Activated naive CD4-positive, alpha-beta T cell treated with anti-CD3 and anti-CD28 coated beads, Interleukin-2, amount 50 U/mL, for 16 hours (primary cell): ENCODE data around the gene TMX1.
A peak's percentile ranks its signal among the peaks of the same experiment; 100 is the strongest.

Source experiments
- DNase-seq: peaks from one replicate; pipeline ENCODE4 v3.0.0-alpha.2; 2020

TMX1 gene

GRCh38 chr14:51244591-51244990 is 4.5 kb downstream of the TMX1 start:
- no peak for DNase-seq

GRCh38 chr14:51246032-51246431 is 6.0 kb downstream of the TMX1 start:
- DNase-seq: no peak

DNA sequence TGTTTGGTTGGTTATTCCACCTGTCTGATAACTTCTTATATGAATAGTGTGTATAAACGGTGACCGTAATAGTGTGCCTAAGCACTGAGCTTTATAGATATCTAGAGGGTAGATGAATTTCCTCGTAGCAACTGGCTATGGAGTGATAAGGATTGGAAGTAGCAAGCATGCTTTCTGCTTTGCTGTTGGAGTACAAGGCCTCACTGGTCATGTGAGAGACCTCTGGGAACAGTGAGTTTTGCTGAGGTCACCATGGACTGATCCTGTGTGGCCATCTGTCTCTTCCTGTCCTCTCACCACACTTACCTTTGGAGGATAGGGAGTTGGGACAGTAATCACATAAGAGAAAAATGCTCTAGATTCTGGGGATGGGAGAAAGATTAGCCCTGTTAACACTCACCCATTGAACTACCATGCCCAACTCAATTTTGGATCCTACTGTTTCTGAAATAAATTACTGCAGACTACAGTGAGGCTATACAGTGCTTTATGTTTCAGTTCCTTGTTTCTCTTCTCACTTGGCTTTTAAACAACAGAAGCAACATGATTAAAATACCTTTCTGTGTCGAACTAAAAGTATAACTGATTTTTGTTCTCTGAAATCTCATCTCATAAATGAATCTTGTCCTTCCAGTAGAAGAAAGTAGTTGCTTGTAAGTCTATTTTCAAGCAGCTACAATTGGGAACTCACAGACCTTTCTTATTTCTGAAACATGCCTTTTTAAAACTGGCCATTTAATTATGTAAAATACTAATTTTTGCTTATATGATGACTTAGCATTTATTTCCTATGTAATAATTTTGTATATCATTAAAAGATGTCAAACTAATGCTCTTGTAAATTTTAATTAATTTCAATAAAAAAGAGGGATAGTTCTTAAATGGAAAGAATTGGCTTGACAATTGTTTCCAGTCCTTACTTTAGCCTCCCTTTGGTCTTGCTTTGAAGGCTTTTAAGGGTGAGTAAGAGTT is 8.3 kb downstream of the TMX1 start:
- no peak for DNase-seq

- no peak for DNase-seq
Measured at GRCh38 chr14:51251486-51251885, 11.4 kb downstream of the TMX1 start.

GRCh38 chr14:51253880-51254279 is 13.8 kb downstream of the TMX1 start:
- no peak for DNase-seq

GRCh38 chr14:51258280-51258679 is 18.2 kb downstream of the TMX1 start:
- no peak for DNase-seq

DNA sequence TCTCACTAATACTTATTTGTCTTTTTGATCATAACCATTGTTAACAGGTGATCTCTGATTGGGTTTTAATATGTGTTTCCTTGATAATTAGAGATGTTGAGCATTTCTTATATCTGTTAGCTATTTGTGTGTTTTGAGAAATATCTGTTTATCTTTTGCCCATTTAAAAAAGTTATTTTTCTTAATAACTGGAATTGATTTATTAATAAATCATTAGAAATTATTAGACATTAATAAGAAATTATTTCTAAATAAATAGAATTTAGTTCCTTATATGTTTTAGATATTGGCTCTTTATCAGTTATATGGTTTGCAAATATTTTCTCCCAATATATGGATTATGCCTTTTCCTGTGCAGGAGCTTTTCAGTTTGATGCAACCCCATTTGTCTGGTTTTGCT is 18.7 kb downstream of the TMX1 start:
- DNase-seq: no peak

DNA sequence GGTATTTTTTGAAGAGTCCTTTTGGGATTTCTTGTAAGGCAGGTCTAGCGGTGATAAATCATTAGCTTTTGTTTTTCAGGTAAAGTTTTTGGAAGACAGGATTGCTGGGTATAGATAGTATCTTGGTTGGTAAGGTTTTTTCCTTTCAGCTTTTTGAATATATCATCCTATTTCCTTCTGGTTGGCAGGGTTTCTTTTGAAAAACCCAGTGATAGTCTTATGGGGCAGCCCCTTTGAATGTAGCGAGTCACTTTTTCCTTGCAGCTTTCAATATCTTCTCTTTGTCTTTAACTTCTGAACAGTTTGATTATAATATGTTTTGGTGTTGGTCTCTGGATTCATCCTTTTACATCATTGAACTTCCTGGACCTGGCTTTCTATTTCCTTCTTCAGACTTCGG is 20.2 kb downstream of the TMX1 start:
- peak; percentile 12 for DNase-seq

DNA sequence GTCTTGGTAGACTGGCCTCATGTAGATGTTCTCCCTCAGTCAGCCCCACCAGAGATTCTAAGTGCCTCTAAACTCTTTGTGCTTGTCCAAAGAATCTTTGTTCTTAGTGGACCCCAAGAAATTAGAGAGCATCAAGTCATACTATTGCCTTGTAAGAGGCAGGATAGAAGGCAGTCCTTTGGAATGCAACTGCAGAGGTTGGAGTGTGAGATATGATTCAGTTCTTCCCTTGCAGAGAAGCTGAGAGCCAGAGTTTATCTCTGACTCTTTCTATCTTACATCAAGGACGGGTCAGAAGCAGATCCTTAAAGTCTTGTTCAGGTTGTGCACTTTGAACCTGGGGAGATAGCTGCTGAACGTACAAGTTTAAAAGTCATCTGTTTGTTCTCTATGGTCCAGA is 21.1 kb downstream of the TMX1 start:
- DNase-seq: no peak

DNA sequence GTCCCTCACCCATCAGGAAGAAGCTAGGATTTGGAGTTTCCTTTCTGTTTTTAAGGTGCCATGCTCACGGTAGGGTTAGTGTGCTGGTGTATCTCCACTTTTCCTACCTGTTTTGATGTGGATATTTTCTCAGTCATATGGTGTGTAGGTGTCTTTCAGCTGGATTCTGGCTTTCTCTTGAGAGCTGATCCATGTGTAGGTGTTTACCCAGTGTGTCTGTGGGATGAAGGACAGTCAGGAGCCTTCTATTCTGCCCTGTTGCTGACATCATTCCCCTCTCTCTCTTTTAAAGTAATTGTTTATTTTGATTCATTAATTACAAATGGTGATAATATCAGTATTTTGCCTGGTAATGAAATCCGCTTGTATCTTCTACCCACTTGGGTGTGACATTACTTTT is 22.8 kb downstream of the TMX1 start:
- no peak for DNase-seq

DNA sequence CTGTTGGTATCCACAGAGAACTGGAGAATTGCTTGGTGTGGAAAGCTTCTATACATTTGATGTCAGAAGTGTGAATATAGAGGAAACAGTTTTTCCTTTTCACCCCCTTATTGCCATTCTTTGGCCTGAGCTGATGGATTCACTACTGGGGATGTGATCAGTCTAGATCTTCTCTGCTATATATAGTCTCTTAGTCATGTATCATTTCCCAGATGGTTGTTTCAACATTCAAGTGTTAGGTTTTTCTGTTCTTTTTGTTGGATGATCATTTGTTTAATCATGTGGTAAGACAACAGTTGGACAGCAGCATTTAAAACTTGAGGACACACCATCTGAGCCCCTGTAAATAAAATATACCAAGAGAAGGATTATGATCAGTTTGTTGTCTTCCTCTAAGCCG is 29.6 kb downstream of the TMX1 start:
- no peak for DNase-seq

DNA sequence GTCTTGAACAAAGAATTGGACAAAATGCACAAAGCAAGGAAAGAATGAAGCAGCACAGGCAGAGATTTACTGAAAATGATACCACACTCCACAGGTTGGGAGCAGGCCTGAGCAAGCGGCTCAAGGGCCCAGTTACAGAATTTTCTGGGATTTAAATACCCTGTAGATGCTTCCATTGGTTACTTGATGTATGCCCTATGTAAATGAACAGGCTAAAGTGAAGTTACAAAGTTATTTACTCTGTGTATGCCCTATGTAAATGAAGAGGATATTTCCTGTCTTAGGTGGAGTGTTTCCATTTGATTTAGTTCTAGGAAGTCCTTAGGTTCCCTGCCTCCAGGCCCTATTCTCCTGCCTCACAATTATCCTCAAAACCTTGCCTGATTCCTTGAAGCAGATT is 36.6 kb downstream of the TMX1 start:
- no peak for DNase-seq

DNA sequence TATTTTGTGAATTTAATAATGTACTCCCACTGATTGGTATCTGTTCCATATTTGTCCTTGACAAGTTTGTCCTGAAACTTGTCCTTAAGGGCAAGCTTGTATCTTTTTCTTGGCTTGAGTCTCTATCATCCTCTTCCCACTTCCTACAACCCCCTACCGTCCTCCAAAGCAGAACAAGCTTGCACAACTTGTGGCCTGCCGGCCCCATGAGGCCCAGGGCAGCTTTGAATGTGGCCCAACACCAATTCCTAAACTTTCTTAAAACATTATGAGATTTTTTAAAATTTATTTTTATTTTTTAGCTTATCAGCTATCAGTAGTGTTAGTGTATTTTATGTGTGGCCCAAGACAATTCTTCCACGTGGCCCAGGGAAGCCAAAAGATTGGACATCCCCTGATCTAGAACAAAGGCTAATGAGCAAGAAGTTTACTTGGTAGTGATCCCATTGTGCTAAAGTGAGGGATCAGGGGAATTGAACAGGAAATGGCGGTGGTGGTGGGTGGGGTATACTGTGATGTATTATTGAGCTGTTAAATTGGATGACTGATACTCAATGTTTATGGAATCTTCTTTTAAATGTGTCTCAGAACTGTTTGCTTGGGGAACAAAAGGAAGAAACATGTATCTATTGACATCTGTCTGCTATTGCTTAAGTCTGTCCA is 37.8 kb downstream of the TMX1 start:
- no peak for DNase-seq

DNA sequence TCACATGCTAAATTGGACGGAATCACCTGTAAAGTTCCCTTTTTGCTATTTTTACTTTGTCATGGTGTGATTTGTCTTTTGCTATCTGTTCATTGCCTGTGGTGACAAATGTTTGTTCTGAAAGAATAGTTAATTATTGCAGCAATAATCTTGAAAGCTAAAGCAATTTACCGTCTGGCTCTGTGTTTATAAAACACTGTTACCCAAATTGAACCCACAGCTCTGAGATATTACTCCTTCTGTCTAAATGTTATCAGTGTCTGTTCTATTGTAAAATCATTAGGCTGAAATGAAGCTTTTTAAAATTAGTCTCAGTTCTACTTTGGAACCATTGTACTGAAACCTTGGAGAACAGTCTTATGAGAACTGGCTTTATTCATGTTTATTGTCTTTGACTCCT is 42.5 kb downstream of the TMX1 start:
- DNase-seq: no peak

DNA sequence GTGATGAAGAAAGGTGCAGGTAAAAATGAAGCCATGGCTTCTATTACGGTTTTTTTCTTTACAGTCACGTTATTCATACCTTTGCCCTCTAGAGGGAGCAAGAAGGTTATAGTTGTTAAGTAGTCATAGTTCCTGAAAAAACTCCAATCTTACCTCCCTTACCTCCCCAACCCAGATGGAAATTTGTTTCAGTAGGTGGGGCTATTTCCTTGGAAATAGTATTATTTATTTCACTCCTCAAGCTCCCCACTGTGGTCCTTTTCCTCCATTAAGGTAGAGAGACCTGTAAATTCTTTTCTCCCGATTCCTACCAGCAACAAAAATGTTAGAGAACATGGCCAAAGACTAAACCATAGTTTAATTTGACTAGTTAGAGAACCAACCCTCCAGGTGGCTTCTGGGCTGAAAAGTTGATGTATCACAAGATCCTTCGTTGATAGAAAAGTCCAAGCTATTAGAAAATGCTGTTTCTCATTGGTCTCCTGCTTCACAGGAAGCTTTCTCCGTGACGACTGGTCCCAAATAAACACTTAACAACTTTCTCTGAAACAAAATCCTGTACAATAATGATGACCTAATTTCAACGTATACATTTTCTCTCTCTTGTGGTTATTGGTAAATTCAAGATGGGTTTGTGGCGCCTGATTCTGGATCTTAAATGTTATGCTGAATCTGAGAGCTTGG is 43.5 kb downstream of the TMX1 start:
- no peak for DNase-seq

DNA sequence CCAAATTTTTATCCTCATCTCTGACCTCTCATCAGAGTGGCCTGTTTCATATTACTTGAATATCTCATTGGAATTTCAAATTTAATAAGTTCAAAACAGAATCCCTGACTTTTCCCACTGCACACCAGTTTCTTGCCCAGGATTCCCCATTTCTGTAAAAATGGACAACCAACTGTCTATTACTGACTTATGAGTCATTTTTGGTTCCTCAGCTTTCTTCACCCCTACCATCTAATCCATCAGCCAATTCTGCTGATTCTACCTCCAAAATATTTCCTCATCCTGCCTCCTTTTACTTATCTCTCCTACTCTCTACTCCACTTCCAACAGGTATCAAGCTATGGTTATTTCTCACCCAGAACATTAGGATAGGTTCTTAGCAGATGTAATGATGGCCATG is 44.2 kb downstream of the TMX1 start:
- no peak for DNase-seq

DNA sequence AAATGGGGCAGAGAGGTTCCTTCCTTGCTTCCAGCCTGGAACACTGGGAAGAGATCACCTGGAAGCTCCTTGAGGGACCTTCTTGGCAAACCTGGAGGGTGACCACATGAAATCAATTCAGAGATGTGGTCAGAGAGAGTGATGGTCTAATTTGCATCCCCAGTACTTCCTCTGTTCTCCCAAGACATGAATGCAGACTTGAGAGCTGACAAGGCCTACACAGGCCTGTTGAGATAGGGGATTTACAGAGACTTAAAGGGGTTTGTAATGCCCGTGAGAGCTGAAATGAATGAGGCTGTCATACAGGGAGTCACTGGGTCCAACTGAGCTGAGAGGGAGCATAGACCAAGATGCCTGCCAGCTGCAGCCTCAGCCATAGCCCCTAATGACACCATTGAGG is 45.1 kb downstream of the TMX1 start:
- no peak for DNase-seq

DNA sequence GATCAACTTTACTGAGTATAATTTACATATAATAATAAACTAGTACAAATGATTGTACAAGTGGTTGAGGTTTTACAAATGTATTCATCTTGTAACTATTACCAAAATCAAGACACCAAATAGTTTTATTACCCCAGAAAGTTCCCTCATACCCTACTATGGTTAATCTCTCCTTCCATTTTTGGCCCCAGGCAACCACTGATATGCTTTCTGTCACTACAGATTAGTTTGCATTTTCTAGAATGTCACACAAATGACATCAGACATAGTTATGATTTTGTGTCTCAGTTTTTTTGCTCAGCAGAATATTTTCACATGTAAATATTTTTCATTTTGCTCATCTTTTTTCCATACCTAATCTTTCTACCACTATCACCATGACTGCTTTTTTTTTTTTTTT is 49.1 kb downstream of the TMX1 start:
- DNase-seq: no peak

- no peak for DNase-seq
Measured at GRCh38 chr14:51290132-51290531, 50.1 kb downstream of the TMX1 start.

GRCh38 chr14:51291016-51291415 is 51.0 kb downstream of the TMX1 start:
- no peak for DNase-seq

GRCh38 chr14:51293149-51293911 is 53.3 kb downstream of the TMX1 start:
- no peak for DNase-seq

DNA sequence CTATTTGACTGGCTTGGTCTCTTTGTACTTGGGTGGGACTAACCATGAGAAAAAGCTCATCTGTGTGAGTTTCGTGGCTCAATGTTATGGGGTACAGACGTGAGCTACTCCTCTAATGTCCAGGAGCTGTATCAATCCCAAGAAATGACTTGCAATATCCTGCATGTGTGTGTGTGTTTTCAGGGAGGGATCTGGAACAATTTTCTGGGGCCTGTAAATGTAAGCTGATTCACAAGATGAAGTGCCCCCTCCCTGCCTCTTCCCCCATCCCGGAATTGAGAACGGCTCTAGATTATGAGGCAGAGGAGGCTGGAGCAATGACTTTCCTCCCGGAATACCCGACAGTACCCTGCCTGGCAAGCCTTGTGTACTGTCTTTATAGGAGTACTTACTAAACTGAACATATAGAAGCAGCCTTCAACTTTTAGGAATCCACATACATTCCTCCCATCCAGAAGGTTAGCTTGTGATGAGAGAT is 53.9 kb downstream of the TMX1 start:
- no peak for DNase-seq

- no peak for DNase-seq
Measured at GRCh38 chr14:51294951-51295525, 55.0 kb downstream of the TMX1 start.
